Bronchial epithelial cell (primary cell): Measurements from ENCODE around the gene TIMM10B. TPM values are rescaled to one million over a fixed set of nuclear protein-coding genes. Genes with fewer than 3 reads are reported as not detected.
A peak's percentile ranks its signal among the peaks of the same experiment; 100 is the strongest.

Experiments
- DNase-seq: peaks from one replicate; pipeline ENCODE4 v3.0.0-alpha.2; 2010; ENCODE audit warnings: low read depth
- FAIRE-seq: peaks from 2 replicates; lab custom pipeline; 2011; peaks lifted over from hg19 to GRCh38; lab: Jason Lieb, UNC
- H3K27me3 ChIP-seq: 2 replicates; pipeline ENCODE4 v1.5.1; 2011; ENCODE audit warnings: low read length; ENCODE audit not compliant: control insufficient read depth, insufficient read depth
- H3K36me3 ChIP-seq: 2 replicates; pipeline ENCODE4 v1.5.1; 2011; ENCODE audit warnings: low read length; ENCODE audit not compliant: control insufficient read depth, insufficient read depth
- H3K4me3 ChIP-seq: 2 replicates; pipeline ENCODE4 v1.5.1; 2011; ENCODE audit warnings: mild to moderate bottlenecking, low read depth, low read length, control low read depth
- total RNA-seq: library from RNA; depleted of rRNA; stranded (reverse); fragments of >200 nt; gene quantifications from 2 replicates; pipeline ENCODE4 v1.2.1, GENCODE V29; 2014
- TF ChIP-seq, protein P1 (sequence below): IDR thresholded peaks from 2 replicates; pipeline ENCODE4 v1.5.1; 2011; ENCODE audit warnings: mild to moderate bottlenecking, moderate library complexity, low read length, control low read depth, inconsistent platforms; ENCODE audit not compliant: insufficient read depth, severe bottlenecking

TIMM10B gene
- total RNA-seq, 1 donor from 2014 or later = 39.5 TPM

DNA sequence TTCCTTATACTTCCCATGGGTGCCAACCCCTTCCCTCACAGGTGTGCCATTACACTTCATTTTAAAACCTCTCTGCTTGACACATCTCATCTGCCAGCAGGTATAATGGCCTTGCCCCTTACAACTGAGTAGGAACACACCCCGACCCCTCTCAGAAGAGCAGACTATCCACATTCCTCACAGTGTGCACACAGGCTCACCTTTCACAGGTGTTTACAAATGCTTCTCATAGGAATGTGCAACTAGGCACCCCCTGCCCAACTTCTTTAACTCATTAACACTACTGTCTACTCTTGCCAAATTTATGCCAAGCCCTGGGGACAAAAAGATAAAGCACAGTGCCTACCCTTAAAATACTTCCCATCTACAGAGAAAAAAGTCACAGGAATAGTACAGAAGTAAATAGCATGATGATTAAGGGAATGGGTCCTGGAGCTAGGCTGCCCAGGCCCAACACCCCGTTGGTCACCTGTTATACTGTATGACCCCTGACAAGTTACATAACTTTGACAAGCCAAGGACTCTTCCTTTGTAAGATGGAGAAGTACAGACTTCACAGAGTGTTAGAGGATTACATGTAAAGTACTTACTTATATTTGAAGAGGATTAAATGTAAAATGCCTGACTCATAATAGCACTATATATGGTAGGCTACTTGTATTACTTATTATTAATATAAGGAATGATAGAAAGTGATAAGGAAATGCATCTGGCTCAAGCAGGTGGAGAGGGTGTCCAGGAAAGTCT lies 22.8 kb upstream of the TIMM10B start:
- no peak for FAIRE-seq
- no peak for DNase-seq
- H3K36me3 ChIP-seq = peaks cover 12% of the 10 kb centered on the region
- H3K4me3 ChIP-seq = no peak overlapping the region
- TF ChIP-seq, protein P1, sequence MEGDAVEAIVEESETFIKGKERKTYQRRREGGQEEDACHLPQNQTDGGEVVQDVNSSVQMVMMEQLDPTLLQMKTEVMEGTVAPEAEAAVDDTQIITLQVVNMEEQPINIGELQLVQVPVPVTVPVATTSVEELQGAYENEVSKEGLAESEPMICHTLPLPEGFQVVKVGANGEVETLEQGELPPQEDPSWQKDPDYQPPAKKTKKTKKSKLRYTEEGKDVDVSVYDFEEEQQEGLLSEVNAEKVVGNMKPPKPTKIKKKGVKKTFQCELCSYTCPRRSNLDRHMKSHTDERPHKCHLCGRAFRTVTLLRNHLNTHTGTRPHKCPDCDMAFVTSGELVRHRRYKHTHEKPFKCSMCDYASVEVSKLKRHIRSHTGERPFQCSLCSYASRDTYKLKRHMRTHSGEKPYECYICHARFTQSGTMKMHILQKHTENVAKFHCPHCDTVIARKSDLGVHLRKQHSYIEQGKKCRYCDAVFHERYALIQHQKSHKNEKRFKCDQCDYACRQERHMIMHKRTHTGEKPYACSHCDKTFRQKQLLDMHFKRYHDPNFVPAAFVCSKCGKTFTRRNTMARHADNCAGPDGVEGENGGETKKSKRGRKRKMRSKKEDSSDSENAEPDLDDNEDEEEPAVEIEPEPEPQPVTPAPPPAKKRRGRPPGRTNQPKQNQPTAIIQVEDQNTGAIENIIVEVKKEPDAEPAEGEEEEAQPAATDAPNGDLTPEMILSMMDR = no peak
- H3K27me3 ChIP-seq = no peaks in the 10 kb centered on the region

- no peak for FAIRE-seq
- TF ChIP-seq, protein P1 = no peak
- Histone ChIP-seq H3K4me3 (no peak overlapping the region), H3K36me3 (peaks cover 13% of the 10 kb centered on the region), H3K27me3 (no peaks in the 10 kb centered on the region)
- no peak for DNase-seq
Observed at GRCh38 chr11:6459099-6459450, 22.2 kb upstream of the TIMM10B start.

- Histone ChIP-seq H3K27me3 (no peaks in the 10 kb centered on the region), H3K36me3 (peaks cover 2% of the 10 kb centered on the region), H3K4me3 (no peak overlapping the region)
- TF ChIP-seq, protein P1 = no peak
- DNase-seq (peak; percentile 89), FAIRE-seq (no peak)
Observed at GRCh38 chr11:6468712-6469495, 12.4 kb upstream of the TIMM10B start.

- Histone ChIP-seq H3K27me3 (no peaks in the 10 kb centered on the region), H3K36me3 (peaks cover 2% of the 10 kb centered on the region), H3K4me3 (no peak overlapping the region)
- FAIRE-seq = no peak
- DNase-seq = no peak
- TF ChIP-seq, protein P1 = no peak
Observed at GRCh38 chr11:6469599-6469998, 11.7 kb upstream of the TIMM10B start.

DNA sequence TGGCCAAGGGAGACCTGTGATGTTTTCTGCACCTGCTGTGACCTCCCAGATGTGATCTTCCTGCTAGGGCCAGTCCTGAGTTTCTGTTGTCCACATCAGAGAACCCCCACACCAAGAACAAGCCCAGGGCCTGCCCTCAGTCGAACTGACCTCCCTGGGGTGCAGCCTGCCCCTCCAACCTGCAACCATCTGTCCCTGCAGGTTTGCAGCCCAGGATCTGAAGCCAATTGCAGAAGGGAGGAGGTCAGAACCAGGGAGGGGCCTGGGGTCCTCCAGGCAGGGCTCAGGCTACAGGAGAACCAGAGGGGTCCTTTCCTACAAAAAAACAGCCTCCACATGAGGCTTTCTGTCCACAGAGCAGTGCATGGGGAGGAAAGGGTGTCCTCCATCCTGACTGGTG lies 8.4 kb upstream of the TIMM10B start:
- peaks cover 8% of the 10 kb centered on the region for H3K36me3 ChIP-seq
- no peak for FAIRE-seq
- peak overlapping the region; percentile 64 for H3K4me3 ChIP-seq
- no peaks in the 10 kb centered on the region for H3K27me3 ChIP-seq
- DNase-seq = no peak
- TF ChIP-seq, protein P1 = no peak
